Measurements from ENCODE around the gene RPL5. TPM values are rescaled to one million over a fixed set of nuclear protein-coding genes. Genes with fewer than 3 reads are reported as not detected.
A peak's percentile ranks its signal among the peaks of the same experiment; 100 is the strongest.
"Not testable (repeated sequence)": the region's sequence is repeated elsewhere in the genome, so short reads cannot be mapped to it uniquely, and the experiment has no call there.

RPL5 gene
- 1,556 to 1,645 TPM (median 1,628 TPM) in 3 replicates for total RNA-seq

- DNase-seq (ENCODE audit: low spot score in 2 of 2, unreplicated experiment in 2 of 2): peak; percentile 92 to 98
- Mint-ChIP-seq H3K27ac (peak within 1 kb of the TSS; percentile 98), H3K36me3 (peaks cover 13% of the 10 kb centered on the region), H3K4me1 (peaks cover 41% of the 10 kb centered on the region), H3K9me3 (no peaks in the 10 kb centered on the region), H3K27me3 (ENCODE audit: low read depth) (no peaks in the 10 kb centered on the region), H3K4me3 (peak within 1 kb of the TSS; percentile 98)
- peak; percentile 95 for TF ChIP-seq CTCF (IDR thresholded peaks at IDR 0.05; ENCODE audit: unreplicated experiment)
Measured at GRCh38 chr1:92831762-92832536, at the start of gene RPL5. RPL5 (plus strand) TSS chr1:92832040; CDS start chr1:92832115, 75 bp downstream.

- not testable (repeated sequence) for H3K36me3 Mint-ChIP-seq
Measured at GRCh38 chr1:92783550-92783949, 48.3 kb upstream of the RPL5 start.

GRCh38 chr1:92784021-92784638 is 47.7 kb upstream of the RPL5 start:
- Mint-ChIP-seq H3K27ac (peak overlapping the region; percentile 92), H3K36me3 (peaks cover 2% of the 10 kb centered on the region), H3K4me1 (peaks cover 20% of the 10 kb centered on the region), H3K9me3 (no peaks in the 10 kb centered on the region), H3K27me3 (ENCODE audit: low read depth) (no peaks in the 10 kb centered on the region), H3K4me3 (peak overlapping the region; percentile 80)
- no peak for TF ChIP-seq CTCF (IDR thresholded peaks at IDR 0.05; ENCODE audit: unreplicated experiment)
- peak in 1 of 2 experiments; percentile 41 for DNase-seq (ENCODE audit: low spot score in 2 of 2, unreplicated experiment in 2 of 2)

More at GRCh38 chr1:92783550-92783949, 48.3 kb upstream of the RPL5 start:
- H3K4me3 Mint-ChIP-seq: peak overlapping the region; percentile 80
- DNase-seq (ENCODE audit: low spot score in 2 of 2, unreplicated experiment in 2 of 2); H3K9me3 Mint-ChIP-seq; H3K27me3 Mint-ChIP-seq (ENCODE audit: low read depth): not testable (repeated sequence)
- peak overlapping the region; percentile 92 for H3K27ac Mint-ChIP-seq
- peaks cover 20% of the 10 kb centered on the region for H3K4me1 Mint-ChIP-seq

DNA sequence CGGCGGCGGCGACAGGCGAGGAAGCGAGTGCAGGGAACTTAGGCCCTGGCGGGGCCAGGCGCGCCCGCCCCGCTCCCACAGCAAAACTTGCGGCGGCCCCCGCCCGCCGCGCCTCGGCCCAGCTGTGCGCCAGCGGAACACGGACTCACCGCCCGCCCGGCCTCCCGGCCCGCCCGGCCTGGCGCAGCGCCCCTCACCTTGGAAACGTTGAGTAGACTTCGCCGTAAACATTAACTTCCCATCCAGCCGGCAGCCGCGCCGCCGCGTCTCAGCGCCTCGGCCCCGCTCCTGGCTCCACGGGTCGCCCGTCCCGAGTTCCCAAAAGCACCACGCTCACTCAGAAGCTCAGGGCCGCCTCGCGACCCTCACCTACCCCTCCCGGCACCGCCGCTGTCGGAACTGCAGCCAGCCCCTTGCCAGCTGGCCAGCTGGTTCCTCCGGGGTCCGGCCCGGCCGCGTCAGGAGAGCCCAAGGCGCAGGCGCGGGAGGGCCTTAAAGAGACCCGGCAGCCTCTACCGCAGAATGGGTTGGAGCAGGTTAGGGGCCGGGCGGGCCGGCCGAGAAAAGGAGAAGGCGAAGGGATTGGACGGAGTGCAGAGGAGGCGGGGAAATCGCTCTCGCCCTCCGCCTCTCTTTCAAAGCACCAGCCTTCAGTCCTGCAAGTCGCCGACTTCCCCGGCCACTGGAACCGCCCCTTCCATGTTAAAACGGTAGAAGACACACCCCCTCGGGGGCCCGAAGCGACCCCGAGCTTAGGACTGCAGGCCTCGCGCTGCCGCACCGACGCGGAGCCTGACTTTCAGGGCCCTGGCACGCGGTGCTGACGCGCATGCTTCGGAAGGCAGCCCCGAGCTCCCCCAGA is 47.0 kb upstream of the RPL5 start, which contains the start of gene EVI5:
Gene EVI5, minus strand, starts transcription at position 470 of the 862 bp plus-strand sequence. CDS start 48,562 bp downstream, outside the sequence.
- peak within 1 kb of the TSS; percentile 80 for H3K4me3 Mint-ChIP-seq
- no peaks in the 10 kb centered on the region for H3K27me3 Mint-ChIP-seq (ENCODE audit: low read depth)
- peak within 1 kb of the TSS; percentile 97 for H3K27ac Mint-ChIP-seq
- no peak for TF ChIP-seq CTCF (IDR thresholded peaks at IDR 0.05; ENCODE audit: unreplicated experiment)
- H3K36me3 Mint-ChIP-seq: peaks cover 2% of the 10 kb centered on the region
- H3K9me3 Mint-ChIP-seq: no peaks in the 10 kb centered on the region
- DNase-seq (ENCODE audit: low spot score in 2 of 2, unreplicated experiment in 2 of 2): peak; percentile 85 to 91
- peaks cover 20% of the 10 kb centered on the region for H3K4me1 Mint-ChIP-seq

DNA sequence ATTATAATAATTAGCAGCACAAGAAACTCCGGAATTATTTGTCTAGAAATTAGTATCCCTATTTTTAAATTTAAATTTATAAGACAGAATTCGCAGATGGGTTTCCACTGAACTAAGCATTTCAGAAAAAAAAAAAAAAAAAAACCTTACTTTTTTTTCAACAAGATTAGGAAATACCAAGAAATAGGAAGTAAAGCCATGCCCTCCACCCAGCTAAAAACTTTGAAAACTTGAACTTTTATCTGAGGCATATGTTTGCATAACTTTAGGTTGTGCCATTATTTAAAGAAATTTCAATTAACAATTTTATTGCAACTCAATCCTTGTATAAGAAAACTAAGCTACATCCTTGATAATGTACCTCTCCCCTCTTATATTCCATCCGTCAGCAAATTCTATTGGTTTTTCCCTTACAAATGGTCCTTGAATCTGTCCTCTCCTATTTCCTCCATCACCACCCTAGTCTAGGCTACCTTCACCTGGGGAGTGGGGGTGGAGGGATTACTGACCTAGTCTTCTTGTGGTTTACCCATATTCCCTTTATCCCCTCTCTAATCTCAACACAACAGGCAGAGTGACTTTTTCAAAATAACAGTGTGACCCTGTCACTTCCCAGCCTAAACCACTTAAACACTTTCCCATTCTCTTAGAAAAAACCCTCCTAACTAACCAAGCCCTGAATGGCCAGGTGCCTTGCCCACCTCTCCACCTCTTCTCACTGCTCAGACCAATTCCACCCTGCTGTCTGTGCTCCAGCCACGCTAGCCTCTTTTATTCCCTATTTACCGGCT is 45.5 kb upstream of the RPL5 start:
- Mint-ChIP-seq H3K27ac (no peak overlapping the region), H3K9me3 (no peaks in the 10 kb centered on the region), H3K36me3 (no peaks in the 10 kb centered on the region), H3K4me3 (no peak overlapping the region), H3K4me1 (peaks cover 20% of the 10 kb centered on the region), H3K27me3 (ENCODE audit: low read depth) (no peaks in the 10 kb centered on the region)
- TF ChIP-seq CTCF (IDR thresholded peaks at IDR 0.05; ENCODE audit: unreplicated experiment): no peak
- no peak for DNase-seq (ENCODE audit: low spot score in 2 of 2, unreplicated experiment in 2 of 2)

Measured in mesothelial cell of epicardium (in vitro differentiated cells).